HG02571 (cell line): ENCODE measurements around the gene IGDCC3.

Experiments used
- ATAC-seq: cut with Tn5 transposase; IDR thresholded peaks from one replicate; pipeline ENCODE4 v1.9.1; 2021; ENCODE audit warnings: mild to moderate bottlenecking, moderate library complexity; ENCODE audit not compliant: unreplicated experiment

The IGDCC3 gene

GRCh38 chr15:65344914-65345275 lies 32.9 kb downstream of the IGDCC3 start:
- no peak for ATAC-seq

DNA sequence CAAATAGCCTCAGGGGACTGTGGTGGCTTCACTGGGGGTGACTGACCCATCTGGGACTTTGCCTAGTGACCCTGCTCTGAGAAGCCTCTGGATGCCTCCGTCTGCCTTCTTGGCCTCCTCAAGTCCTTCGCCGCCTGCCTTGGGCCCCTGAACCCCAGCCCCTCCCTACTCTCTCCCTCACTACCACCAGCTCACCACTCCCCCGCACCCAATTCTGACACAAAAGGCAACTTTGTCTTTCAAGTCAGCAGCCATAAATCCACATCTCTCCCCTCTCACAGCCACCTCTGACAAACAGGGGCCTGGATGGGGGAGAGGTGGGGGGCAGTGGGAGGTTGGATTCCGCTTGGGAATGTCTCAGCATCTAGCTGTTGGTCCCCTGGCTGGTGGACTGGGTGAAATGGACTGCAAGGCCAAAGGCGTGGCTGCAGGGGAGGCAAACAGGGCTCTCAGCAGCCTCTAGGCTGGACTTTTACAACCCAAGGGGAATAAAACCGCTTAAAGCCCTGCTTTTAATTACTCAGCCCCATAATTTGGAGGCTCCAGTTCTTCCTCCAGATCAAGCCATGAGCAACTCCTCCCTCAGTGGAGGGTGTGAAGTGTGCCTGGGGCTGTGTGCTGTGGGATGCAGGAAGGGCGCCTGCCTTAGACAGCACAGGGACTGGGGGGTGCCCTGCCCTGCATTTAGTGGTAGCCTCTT lies 33.4 kb downstream of the IGDCC3 start:
- ATAC-seq: no peak

DNA sequence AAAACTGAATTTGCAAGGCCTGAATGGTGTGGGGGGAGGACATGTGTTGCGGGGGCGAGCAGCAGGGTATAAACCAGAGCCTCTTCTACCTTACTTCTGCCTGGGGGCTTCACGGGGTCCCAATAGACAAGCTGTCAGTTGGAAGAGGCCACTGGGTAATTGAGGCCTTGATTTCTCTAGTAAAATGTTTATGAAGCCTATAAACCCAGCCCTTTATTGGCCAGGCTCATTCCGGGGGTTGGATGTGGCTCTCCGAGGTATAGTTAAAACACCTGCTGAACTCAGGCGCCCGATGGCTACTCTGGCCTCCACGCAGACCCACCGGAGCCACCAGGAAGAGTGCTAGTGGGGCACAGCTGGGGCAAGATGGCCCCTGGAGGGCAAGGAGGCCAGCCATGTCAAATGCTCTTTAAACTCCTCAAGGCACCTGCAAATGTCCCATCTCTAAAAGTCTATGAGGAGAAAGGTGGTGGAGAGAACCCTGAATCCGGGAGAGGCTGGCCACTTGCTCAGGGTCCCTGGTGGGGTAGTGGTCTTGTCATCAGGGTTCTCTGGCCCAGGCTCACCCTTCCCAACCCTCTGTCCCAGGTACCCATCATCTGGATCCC lies 34.3 kb downstream of the IGDCC3 start:
- no peak for ATAC-seq

- no peak for ATAC-seq
These were observed 35.3 kb downstream of the IGDCC3 start for GRCh38 chr15:65342493-65342892.

GRCh38 chr15:65339920-65340319 lies 37.9 kb downstream of the IGDCC3 start:
- ATAC-seq: no peak

DNA sequence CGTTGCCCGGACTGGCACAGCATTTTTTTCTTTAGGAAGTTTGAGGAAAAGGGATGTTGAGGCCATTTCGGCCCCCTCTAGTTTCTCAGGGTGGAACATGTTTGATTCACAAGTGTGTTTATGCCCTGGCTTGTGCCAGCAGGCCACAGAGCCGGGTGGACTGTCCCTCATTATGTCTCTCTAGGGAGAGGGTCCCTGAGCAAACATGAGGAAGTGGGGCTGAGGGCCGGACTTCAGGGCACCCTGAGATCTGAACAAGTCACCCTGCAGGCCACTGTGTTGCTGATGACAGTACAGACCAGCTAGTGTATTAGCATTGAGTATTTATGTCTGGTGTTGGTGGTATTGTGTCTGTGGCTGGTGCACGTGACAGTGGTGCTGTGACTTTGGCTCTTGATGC lies 38.4 kb downstream of the IGDCC3 start:
- ATAC-seq: no peak

- ATAC-seq: no peak
These were observed 39.0 kb downstream of the IGDCC3 start for GRCh38 chr15:65338823-65339222.

DNA sequence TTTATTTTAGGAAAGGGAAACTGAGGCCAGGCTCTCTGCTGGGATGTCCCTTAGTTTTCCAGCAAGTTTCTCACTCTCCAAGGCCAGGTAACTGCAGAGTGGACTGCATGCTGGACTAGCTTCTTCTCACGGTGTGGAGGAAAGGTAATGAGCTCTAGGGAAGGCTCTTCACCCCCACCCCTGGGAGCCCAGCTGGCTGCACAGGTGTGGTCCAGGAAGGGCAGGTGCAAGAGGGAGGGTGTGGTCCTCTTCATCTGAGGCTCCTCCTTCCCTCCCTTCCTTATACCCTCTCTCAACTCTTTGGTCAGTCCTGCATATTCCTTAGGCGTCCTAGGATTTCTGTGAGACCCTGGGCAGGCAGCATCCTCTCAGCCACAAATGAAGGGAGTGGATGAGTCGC lies 39.4 kb downstream of the IGDCC3 start:
- ATAC-seq: no peak

DNA sequence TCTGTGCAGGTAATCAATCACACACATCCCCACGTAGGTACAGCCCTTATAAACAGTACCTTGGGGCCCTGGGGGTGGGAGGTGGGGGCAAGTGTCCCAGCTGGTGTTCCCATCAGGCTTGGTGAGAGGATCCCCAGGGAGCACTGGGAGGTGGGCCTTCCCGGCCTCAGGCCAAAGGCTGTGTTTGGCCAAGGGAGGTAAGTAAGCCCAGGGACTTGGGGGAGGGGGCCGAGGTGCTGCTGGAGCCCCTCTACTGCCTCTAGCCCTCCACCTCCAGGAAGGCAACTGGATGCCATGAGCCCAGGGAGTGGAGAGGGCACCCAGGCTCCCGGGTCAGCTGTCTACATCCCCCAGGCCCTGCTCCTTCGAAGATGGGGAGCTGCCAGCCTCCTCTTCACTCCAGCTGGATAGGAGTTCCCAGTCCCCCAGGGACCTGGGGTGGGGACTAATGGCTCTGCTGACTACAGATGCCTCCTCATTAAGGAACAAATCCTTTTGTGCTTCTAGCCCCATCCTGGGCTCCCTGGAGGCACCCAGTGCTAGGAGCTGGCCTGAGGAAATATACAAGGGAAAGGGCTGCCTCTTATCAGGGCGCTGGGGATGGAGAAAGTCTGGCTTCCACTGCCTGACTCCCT lies 40.2 kb downstream of the IGDCC3 start:
- no peak for ATAC-seq

DNA sequence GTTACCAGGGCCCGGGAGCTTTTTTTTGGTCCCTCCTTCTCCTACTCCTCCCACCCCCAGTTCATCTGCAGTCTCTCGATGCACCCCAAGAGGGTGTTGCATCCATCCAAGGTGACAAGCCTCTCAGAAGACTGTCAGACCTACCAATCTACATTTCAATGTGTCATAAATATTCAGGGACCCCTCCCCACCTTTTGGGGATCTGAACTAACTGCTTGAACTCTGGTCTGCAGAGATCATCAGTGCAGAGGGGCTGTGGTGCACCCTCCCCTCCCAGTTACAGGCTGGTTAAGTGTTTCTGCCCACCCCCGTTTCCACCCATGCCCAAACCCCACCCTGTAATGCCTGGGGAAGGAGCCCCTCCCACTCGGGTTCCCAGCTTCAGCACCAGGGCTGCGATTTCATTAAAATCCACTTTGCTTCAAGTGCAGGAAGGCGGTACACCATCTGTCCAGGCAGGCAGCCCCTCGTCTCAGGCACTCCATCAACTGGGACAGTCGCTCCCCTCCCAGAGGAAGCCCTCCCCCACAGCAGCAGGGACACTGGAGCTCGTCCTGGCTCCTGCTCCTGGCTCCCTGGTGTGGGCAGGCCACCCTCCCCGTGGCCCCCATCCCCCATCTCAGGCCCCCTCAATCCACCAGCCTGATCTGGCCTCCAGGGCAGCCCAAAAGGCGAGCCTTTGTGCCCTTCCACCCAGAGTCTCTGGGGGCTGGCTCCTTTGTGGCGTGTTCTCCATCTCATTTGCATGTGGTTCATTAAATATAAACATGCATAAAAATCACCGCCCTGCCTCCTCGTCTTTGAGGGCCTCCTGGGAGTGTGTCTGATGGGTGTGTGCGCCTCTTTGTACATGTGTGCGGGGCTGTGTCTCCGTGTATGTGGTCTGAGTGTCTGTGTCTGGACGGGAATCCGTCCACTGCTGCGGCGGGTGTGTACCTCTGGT lies 41.0 kb downstream of the IGDCC3 start:
- no peak for ATAC-seq

DNA sequence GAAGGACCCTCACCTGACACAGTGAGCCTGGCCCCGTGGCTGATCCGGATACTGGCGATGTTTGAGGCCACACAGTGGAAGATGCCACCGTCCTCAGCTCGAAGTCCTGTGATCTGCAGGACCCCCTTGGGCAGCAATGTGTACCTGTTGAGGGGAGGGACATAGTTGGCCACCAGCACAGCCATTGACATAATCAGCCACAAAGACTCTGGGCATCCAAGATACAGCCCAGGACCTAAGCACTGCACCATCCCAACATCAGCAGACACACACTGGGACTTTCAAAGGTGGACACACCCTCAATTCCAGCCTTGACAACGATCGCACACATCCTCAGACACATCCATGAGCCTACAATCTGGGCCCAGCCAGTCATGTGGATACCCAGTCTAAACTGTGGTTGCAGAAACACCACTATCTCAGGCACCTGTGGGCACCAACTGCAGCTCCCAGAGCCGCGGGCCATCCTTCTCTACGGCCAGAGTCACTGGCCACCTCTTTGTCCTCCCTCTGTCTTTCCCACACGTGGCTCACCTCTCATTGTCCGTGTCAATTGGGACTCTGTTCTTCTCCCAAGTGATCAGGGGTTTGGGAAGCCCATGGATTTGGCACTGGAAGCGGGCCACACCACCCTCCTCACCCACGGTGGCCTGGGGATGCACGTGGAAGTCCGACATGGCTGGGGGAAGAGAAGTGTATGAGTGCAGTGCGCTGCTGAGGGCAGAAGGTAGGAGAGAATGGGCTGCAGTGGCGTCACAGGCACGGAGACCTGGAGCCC lies 42.3 kb downstream of the IGDCC3 start:
- no peak for ATAC-seq

DNA sequence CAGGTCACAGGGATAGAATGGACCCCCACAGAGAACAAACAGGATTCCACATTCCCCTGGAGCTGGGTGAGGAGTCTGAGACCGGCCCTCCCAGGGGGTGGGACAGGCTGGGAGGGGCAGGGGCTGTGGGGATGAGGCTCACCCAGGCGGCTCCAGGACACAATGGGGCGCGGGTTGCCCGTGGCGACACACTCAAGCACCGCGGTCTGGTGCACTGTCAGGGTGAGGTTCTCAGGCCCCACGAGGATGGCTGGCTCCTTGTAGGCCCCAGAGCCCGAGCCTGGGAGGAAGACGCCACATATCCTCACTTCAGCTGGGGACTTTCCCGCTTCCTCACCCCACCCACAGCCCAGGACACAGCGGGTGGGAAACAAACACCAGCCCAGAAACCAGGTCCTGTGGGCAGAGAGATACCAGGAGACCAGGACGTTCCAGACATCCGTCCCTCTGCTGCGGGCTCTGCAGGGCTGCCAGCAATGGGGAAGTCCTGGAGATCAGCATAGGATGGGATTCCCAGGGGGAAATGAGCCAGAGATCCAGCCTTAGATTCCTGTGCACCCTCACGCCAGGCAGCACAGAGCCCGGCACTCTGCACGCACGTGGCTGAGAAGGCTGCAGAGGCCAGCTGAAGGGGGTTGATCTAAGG lies 43.1 kb downstream of the IGDCC3 start:
- ATAC-seq: no peak

DNA sequence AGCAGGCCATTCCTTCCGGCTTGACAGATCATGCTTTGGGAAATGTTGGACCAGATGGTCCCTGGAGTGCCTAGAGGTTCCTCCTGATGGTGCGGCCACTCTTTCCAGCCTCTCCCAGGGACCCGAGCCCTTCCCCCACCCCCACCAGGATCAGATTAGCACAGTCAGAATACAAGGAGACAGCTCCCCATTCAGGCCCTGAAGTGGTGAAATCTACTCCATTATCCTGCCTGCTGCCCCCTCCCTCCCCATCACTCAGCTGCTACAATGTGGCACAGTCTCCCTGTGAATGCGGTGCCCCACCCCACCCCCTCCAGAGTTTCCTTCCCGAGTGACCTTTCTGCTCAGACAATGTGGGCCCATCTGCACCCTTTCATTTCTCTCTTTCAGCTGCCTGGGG lies 43.9 kb downstream of the IGDCC3 start:
- ATAC-seq: no peak

- ATAC-seq: no peak
These were observed 44.5 kb downstream of the IGDCC3 start for GRCh38 chr15:65333148-65333820.

GRCh38 chr15:65332391-65333147 lies 45.2 kb downstream of the IGDCC3 start:
- ATAC-seq: no peak

- no peak for ATAC-seq
These were observed 46.0 kb downstream of the IGDCC3 start for GRCh38 chr15:65331811-65332210.

DNA sequence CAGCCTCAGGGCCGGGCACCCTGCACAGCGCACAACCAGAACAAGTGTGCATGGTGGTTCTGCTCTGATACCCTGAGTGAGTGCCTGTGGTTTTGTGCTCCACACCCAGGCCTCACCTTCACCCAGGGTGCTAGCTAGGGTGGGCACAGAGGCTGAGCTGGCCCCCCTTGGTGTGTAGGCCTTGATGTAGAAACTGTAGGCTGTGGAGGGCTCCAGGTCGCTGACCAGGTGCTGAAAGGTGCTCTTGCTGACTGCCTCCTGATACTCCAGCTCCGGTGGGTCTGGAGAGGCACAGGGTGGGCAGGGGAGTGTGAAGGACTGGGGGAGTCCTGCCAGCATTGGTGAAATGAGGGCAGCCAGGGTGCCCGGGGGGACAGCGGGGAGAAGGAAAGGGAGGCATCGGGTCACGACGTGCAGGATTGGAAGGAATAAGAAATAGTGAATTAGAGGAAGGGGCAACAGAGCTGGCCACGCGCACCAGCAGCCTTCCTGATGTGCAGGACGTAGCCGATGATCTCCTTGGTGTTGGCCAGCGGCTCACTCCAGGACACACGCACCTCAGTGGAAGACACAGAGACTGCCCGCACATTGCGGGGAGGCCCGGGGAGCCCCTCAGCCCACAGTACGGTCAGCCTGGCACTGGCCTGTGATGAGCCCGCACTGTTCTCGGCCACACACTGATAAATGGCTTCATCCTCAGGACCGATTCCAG lies 46.7 kb downstream of the IGDCC3 start:
- ATAC-seq: no peak
